ENCODE measurements around the gene RIC8B.

DNA sequence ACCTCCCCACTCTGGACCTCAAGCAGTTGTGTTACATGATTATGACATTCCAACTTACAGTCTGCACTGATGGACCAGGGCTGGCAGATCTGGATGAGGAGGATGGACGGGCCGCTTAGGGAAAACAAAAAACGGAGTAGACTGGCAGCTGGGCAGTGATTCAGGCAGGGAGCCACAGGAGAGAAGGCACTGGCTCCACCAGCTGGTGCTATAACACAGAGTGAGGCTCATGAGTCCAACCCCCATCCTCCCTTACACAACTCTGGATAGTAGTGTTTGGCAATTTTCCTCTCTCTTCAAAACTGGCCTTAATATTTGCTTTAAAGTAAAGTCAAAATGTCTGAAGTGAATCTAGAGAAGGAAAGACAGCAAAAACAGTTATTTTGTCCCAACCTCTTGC is 9.7 kb upstream of the RIC8B start:
- TF ChIP-seq, protein P1, sequence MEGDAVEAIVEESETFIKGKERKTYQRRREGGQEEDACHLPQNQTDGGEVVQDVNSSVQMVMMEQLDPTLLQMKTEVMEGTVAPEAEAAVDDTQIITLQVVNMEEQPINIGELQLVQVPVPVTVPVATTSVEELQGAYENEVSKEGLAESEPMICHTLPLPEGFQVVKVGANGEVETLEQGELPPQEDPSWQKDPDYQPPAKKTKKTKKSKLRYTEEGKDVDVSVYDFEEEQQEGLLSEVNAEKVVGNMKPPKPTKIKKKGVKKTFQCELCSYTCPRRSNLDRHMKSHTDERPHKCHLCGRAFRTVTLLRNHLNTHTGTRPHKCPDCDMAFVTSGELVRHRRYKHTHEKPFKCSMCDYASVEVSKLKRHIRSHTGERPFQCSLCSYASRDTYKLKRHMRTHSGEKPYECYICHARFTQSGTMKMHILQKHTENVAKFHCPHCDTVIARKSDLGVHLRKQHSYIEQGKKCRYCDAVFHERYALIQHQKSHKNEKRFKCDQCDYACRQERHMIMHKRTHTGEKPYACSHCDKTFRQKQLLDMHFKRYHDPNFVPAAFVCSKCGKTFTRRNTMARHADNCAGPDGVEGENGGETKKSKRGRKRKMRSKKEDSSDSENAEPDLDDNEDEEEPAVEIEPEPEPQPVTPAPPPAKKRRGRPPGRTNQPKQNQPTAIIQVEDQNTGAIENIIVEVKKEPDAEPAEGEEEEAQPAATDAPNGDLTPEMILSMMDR (IDR thresholded peaks at IDR 0.05; ENCODE audit: low read depth, low read length, poor library complexity, severe bottlenecking): no peak
- TF ChIP-seq EZH2phosphoT487 (IDR thresholded peaks at IDR 0.05; ENCODE audit: borderline replicate concordance, low read length): no peak
